Activated T-cell treated with anti-CD3 and anti-CD28 coated beads for 48 hours (primary cell): ENCODE results near the gene RFX1.

Experiments used
- DNase-seq: peaks from one replicate; pipeline ENCODE4 v3.0.0-alpha.2; 2020; ENCODE audit warnings: low read depth

RFX1 gene

DNA sequence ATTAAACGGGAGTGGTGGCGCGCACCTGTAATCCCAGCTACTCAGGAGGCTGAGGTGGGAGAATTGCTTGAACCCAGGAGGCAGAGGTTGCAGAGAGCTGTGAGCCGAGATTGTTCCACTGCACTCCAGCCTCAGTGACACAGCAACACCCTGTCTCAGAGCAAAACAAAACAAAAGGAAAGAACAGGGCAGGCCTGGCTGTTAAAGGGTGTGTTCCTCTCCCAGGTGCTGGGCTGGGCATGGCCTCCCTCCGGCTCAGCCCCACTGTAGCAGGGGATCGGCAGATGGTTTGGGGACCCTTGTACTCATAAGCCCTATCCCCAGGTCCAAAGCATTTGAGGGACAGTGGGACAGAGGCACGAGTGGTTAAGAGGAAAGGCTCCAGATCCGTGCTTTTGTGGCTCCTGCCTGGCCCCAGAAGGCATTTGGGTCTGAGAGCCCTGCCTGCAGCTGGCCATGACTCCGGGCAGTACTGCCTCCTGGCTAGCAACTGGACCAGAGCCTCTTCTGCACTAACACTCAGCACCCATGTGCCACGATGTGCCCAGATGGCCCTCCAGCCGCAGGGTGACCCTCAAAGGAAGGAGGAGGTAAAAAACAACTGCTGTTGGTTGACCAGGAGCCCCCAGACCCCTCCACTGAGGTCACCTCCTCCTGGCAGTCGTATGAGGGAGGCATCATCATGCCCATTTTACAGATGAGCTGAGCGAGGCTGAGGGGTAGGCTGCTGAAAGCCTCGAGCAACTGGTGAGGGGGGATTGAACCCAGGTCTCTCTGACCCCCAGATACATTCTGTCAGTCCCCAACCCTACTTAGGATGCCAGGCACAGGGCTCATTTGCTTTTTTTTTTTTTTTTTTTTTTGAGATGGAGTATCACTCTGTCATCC lies 10.0 kb downstream of the RFX1 start:
- no peak for DNase-seq

DNA sequence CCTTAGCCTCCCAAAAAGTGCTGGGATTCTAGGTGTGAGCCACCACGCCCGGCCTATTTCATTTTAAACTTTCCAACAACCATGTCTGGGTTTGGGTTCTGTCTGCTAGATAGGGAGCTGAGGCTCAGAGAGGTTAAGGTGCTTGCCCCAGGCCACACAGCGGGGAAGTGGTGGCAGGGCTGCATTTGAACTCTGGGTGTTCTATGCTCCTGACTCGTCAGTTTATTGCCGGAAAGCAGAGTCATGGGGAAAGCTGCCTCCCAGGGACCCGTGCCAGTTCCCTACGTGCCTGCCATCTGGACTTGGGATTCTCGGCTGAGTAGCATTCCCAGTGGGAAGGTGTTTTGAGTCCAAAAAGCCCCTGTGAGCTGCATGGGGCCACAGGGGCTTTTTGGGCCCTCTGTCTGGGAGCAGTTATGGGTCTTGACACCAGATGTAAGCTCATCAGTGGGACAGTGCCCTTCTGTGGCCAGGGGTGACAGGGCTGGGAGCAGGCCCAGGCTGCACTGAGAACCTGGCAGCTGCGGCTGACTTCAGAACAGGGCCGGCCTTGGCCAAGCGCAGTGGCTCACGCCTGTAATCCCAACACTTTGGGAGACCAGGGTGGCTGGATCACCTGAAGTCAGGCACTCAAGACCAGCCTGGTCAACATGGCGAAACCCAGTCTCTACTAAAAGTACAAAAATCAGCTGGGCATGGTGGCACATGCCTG lies 10.9 kb downstream of the RFX1 start:
- DNase-seq: no peak

DNA sequence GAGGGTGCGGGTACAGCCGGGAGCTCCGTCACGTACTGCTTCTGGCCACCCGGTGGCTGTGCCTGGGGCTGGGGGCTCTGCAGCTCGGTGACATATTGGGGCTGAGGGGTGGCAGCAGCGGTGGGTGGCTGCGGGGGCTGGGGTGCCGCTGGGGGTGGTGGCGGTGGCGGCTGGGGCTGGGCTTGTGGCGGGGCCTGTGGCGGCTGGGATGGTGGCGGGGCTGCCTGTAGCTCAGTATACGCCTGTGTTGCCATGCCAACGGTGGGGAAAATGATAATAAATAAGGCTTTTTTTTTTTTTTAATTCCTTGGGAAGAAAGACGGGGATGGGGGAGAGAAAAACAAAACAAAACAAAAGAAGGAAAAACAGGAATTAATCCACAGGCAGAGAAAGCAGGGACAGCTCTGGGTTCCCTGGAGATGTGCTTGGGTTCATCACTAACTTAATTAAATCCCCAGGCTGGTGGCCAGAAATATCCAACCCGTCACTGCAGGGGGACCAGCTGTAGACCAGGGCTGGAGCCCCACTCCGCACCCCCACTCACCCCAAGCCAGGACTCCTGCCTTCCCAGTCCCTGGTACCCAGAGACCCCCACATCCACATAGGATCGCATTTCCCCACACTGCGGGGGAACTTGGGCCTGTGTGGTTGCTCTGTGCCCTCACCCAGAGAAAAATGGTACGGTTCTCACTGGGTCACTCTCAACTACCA lies 12.4 kb downstream of the RFX1 start:
- DNase-seq: no peak

DNA sequence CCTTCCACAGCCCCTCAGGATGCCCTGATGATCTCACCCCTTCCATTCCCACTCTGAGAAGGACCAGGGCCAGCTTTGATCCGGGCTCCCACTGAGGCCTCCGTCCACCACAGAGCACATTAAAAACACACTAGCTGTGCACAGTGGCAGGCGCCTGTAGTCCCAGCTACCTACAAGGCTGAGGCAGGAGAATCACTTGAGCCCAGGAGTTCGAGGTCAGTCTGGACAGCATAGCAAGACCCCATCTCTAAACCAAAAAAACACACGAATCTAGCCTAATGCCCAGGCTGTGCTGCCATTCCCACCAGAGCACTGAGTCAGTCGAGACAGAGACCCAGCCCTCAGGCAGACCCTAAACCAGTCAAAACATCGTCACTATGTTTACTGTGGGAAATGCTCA lies 14.1 kb downstream of the RFX1 start:
- no peak for DNase-seq

DNA sequence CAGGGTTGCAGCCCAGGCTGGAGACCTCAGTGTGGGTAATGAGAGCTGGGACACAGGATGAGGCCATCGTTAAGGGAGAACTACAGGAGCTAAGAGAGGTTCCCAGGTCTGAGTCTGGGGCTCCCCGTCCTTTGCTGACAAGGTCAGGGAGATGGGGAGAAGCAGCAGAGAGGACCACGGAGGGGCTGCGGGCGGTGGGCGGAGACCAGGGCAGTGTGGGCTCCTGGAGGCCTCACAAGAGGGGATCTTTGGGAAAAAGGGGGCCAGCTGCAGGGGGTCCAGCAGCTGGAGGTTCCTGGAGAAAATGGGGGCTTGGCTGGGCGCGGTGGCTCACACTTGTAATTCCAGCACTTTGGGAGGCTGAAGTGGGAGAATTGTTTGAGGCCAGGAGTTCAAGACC lies 16.0 kb downstream of the RFX1 start:
- DNase-seq: no peak

DNA sequence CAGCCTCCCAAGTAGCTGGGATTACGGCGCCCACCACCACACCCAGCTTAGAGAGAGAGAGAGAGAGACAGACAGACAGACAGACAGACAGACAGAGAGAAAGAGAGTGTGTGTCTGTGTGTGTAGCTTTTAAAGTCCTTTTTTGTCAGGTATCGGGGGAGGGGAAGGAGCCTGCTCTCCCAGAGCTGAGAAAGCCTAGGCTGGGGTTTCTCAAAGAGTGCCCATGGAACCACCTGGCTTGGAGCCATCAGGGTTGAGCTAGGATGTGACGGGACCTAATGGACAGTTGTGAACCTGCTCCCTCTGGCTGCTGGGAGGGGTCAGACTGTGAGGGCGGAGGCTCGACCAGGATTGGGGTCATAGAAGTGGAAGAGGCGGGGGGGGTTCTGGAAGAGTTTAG lies 16.6 kb downstream of the RFX1 start:
- no peak for DNase-seq

DNA sequence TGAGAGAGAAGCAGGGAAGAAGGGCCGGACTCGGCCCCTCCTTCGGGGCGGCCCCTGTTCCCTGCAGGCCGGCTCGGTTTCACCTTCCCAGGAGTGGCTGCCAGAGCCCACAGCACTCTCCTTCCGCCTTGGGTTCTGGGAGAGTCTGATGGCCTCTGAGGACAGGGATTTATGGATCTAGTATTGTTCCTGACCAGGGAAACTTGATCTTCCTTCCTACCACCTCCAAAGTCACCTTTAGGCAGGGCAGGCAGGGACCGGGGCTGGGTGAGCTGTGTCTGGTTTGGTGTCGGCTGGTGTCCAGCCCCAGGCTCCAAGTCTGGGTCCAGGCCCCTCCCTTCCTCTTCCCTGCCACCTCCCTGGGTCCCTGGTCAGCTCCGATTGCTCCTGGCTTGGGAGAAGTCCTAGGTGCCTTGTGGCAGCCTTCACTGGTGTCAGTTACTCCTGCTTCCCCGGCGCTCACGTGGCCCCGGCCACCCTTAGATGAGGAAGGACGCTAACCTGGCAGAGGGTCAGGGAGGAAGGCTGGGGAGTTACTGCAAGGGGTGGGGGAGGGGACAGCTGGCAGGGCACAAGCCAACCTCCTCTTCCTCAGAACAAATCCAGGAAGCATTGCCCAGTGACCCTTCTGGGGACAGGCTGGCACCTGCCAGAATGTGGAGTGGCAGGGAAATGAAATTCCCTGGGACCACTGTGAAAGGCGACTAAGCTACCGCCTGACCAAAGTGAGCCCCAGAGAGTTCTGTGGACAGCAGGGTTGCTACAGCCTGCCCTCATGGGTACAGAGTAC lies 18.8 kb downstream of the RFX1 start:
- no peak for DNase-seq

DNA sequence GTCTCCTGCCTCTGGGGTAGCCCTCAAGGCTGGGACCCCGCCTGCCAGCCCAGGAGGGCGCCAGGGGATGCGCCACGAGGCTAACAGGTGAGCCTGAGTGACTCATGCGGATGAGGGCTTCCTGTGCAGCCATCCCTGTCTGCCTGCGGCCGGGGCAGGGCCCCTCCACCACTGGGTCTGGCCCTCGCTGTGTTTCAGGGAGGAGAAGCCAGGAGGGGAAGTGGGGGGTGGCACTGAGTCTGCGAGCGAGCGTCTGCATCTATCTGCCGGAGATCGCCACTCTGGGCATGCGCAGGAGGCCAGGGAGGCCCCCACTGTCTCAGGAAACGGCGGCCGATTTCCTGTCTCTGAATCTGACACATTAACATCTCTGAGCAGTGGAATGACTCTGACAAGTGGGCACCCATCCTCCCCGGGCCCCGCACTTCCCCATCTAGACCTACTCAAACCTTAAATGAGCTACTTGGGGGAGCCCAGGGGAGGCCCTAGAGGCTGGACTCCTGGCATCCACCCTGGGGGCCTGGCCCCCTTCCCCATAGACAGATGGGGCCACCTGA lies 19.7 kb downstream of the RFX1 start:
- DNase-seq: peak; percentile 97

DNA sequence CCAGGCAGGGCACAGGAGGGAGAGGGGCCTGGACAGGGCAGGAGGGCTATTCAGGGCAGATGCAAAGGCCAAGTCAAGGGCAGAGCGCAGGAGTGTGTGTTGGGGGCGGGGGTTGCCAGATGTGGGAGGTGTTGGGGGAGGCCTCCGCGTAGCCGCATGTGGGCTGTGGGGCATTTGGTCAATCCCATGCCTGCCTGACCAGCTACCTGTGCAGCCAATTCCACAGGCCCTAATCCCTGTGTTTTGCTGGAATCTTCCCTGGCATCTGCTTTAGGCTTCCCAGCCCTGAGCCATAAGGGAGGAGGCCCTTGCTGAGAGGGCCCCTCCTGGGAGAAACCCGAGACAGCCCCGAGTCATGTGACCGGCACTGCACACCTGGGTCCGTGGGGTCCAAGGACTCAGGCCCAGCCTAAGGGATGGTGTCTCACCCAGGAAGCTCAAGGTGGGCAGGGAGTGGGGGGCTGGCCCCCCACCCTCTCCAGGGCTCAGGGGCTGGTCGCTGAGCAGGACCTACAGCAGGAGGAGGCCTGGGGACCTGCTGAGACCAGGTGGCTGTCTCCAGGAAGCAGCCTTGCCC lies 20.3 kb downstream of the RFX1 start:
- DNase-seq: no peak

DNA sequence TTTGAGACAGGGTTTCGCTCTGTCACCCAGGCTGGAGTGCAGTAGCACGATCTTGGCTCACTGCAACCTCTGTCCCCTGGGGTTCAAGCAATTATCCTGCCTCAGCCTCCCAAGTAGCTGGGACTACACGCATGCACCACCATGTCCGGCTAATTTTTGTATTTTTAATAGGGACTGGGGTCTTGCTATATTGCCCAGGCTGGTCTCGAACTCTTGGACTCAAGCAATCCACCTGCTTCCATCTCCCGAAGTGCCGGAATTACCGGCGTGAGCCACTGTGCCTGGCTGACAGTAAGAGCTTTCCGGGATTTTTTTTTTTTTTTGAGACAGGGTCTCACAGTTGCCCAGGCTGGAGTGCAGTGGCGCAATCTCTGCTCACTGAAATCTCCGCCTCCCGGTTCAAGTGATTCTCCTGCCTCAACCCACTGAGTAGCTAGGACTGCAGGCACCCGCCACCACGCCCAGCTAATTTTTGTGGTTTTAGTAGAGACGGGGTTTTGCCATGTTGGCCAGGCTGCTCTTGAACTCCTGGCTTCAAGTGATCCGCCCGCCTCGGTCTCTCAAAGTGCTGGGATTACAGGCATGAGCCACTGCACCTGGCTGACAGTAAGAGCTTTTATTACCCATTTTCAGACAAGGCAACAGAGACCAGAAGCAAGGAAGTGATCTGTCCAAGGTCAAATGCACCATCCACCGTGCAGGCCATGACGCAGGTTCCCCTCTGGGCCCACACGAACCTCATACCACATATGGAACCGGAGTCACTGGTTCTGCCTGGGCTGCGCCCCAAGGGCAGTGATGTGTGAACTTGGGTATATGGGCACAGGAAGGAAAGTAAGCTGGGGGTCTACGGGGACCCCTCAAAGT lies 21.0 kb downstream of the RFX1 start:
- DNase-seq: no peak

DNA sequence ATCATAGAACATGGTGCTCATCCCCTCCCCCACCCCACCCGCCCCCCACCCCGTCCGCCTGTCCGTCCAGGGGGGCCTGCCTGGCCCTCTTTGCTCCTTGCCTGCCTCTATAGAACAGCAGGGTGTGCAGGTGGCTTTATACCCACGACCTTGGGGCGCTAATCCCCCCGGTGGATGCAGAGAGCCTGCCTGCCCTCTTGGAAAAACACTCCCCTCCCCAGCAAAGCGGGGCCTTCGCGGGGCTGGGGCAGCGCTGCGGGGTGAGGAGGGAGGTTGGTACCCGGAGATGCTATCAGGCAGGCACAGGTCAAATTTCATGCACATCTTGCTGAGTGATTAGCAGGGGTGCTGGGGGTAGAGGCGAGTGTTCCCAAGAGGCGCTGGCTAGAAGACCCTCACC lies 21.9 kb downstream of the RFX1 start:
- DNase-seq: no peak

DNA sequence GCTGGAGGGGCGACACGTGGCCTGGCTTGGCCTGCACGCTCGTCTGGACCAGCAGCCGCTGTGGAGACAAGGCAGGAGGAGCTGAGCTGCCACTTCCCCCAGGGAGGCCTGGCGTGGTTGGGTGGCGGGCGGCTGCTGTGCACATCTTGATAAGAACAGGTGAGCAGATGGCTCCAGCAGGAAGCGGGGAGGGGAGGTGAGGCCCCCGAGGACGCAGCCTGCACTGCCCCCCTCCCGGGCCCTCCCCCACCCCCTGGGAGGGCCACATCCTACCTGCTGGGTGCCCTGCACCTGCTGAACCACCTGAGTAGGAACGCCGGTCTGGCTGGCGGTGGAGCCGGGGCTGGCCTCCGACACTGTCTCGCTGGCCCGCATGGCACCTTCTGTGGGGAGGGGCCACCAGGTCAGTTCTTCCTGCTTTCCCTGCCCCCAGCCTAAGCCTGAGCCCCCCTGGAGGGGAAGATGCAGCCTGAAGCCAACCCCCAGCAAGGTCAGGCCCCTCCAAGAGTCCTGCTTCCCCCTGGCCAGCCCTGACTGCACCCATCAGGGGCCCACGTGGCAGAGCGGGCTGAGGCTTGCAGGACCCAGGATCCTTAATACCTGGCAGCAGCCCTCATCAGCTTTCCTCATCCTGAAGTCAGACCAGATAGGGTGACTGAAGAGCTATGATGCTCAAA lies 22.8 kb downstream of the RFX1 start:
- DNase-seq: no peak

DNA sequence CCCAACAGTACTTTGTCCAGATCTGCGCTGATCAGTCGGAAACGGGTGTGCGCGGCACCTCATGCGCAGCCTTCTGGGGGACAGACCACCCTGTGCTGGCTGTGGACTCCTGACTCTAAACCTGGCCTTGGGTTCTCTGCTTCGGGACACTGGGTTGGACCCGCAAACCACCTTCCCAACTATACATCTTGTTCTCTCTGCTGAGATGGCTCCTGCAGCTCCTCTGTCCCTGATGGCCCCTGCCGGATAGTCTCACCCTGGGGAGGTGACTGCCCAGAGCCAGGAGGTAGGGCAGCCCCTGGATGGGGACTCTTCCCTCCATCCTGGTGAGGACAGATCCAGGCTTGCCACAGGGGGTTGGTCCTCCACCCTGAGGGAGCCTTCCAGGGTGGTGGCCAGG lies 23.3 kb downstream of the RFX1 start:
- no peak for DNase-seq

DNA sequence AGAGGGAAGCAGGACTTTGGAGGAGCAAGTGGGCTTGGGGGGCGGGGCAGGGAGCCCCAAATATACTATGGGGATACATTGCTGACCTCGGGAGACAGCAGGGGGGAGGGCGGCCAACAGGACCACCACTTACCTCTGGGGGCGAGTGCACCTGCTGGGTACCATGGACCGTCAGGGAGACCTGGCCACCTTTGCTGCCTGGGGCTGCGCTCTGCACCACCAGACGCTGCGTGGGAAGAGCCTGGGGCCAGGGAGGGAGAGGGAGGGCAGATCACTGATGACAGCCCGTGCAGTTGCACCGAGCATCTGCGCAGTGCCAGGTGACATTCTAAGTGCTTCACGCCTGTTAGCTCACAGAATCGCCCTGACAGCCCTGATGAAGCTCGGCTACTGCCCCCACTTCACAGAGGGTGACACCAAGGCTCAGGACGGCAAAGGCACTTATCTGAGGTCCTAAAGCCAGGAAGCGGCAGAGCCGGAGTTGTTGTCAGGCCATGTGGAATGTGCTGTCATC lies 24.1 kb downstream of the RFX1 start:
- DNase-seq: no peak

DNA sequence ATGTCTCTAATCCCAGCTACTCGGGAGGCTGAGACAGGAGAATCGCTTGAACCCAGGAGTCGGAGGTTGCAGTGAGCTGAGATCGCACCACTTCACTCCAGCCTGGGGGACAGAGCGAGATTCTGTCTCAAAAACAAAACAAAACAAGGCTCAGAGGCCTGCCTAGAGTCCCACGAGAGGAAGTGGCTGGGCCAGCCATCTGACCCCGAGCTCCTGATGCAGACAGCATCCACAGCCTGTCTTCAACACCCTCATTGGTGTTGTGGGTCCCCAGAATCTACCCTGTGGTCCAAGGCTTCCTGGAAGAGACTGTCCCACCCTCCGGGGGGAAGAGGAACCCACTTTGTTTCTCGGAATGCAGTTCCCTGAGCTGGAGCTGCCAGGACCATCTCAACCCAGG lies 24.7 kb downstream of the RFX1 start:
- no peak for DNase-seq

DNA sequence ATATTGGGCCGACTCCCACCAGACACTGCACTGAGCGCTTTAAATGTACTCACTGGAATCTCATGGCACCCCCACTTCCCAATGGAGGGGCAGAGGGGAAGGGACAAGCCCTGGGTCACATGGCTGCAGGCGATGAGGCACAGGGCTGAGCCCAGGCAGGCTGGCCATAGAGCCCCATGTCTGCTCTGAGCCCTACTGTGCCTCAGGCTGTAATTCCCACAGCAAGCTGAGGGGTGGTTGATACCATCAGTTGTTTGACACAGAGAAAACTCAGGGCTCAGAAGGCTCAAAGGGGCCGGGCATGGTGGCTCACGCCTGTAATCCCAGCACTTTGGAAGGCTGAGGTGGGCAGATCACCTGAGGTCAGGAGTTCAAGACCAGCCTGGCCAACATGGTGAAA lies 25.1 kb downstream of the RFX1 start:
- no peak for DNase-seq

DNA sequence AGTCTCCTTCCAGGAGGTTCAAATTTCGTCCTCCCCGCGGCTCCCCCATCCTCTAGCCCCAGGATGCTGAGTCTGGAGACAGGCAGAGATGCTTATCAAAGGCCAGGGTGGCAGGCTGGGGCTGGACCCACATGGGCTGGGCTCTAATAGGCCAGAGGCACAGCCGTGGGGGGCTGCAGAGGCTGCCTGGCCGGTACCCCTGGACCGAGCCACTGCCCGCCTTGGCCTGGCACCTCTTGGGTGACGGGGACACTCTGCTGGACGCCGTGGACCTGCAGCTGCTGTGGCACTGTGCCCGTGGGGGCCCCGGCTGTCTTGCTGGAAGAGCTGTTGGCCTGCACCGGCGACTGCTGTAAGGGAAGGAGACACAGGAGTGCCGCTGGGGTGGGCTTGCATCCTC lies 25.8 kb downstream of the RFX1 start:
- no peak for DNase-seq

DNA sequence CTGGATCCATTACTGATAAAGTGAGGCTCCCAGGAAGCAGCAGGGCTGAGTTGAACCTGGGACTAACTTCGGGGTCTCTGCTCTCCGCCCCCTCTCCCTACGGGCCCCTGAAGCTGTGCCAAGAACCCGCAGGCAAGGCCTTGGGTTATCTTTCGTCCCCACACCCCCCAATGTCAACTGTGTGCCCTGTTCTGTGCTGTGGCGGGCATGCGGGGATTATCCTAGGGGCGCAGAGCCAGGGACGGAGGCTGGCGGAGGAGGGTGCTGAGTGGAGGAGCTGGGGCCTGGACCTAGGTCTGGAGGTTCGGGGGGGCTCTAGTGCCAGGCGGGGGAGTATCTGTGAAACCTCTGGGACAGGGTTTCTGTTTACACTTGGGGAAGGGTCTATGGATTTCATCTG lies 26.4 kb downstream of the RFX1 start:
- no peak for DNase-seq

DNA sequence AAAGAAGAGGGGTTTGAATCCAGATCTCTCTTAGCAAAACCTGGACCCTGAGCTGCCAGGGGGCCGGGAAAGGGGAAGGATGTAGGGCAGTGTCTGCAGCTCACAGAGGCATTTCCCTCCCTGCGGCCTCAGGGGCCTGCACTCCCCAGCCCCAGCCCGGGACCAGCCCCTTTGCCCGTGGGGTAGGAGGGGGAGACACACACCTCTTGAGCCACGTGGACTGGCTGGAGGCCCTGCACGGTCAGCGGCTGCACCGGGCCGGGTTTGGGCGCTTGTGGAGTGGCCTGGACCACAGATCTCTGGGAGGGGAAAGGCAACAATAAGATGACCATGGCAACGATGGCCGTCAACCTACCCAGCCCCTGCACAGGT lies 26.9 kb downstream of the RFX1 start:
- DNase-seq: no peak
